Caco-2 (cell line): ENCODE results near the gene MPDU1. TPM values are rescaled to one million over a fixed set of nuclear protein-coding genes. Genes with fewer than 3 reads are reported as not detected.

Experiments used
- BruUV-seq: library from RNA; stranded (reverse); fragments of 400-500 nt; replicated peaks from 2 replicates; lab custom pipeline; 2021; lab: Mats Ljungman, UMichigan
- CTCF ChIA-PET: fragments of 300-600 bp; sonication (Branson Sonifier 250); formaldehyde crosslinking; loops from one replicate; lab custom pipeline; 2022; ENCODE audit warnings: antibody characterized with exemption; lab: Charles Lee
- POLR2A ChIA-PET: fragments of 300-600 bp; sonication (Branson Sonifier 250); formaldehyde crosslinking; loops from one replicate; lab custom pipeline; 2022; ENCODE audit warnings: antibody characterized with exemption; lab: Charles Lee
- DNase-seq, 2 experiments: peaks; one replicate each; pipeline versions ENCODE4 v3.0.0 to v3.0.0-alpha.2; 2020 to 2022
- H3K27me3 ChIP-seq: replicated peaks from 2 replicates; pipeline ENCODE4 v1.6.0; 2011; ENCODE audit warnings: low read length; ENCODE audit not compliant: control insufficient read depth, insufficient read depth
- H3K36me3 ChIP-seq: 2 replicates; pipeline ENCODE4 v1.5.1; 2011; ENCODE audit warnings: low read length; ENCODE audit not compliant: control insufficient read depth, insufficient read depth
- H3K4me1 ChIP-seq: fragments of 250-450 bp; sonication (Bioruptor Pico); 2 replicates; pipeline ENCODE4 v1.5.1; 2020; ENCODE audit warnings: mild to moderate bottlenecking
- H3K4me3 ChIP-seq: 2 replicates; pipeline ENCODE4 v1.5.1; 2011; ENCODE audit warnings: low read depth, mild to moderate bottlenecking, control low read depth, low read length
- H3K9me3 ChIP-seq: fragments of 250-450 bp; sonication (Bioruptor Pico); 2 replicates; pipeline ENCODE4 v1.5.1; 2020; ENCODE audit warnings: mild to moderate bottlenecking, moderate library complexity
- H3K27ac Mint-ChIP-seq: one replicate; pipeline ENCODE4 v1.8.0; 2022; ENCODE audit warnings: mixed read lengths; ENCODE audit not compliant: unreplicated experiment
- H3K27me3 Mint-ChIP-seq: one replicate; pipeline ENCODE4 v1.8.0; 2022; ENCODE audit warnings: mixed read lengths; ENCODE audit not compliant: insufficient read depth, unreplicated experiment
- H3K36me3 Mint-ChIP-seq: one replicate; pipeline ENCODE4 v1.8.0; 2022; ENCODE audit warnings: mild to moderate bottlenecking, mixed read lengths; ENCODE audit not compliant: insufficient read depth, unreplicated experiment
- H3K4me1 Mint-ChIP-seq: one replicate; pipeline ENCODE4 v1.8.0; 2022; ENCODE audit warnings: low read depth, mixed read lengths; ENCODE audit not compliant: unreplicated experiment
- H3K4me3 Mint-ChIP-seq: one replicate; pipeline ENCODE4 v1.8.0; 2022; ENCODE audit warnings: mild to moderate bottlenecking, moderate library complexity, mixed read lengths; ENCODE audit not compliant: unreplicated experiment
- H3K9me3 Mint-ChIP-seq: one replicate; pipeline ENCODE4 v1.8.0; 2022; ENCODE audit warnings: mixed read lengths; ENCODE audit not compliant: unreplicated experiment
- intact Hi-C: fragments of 100-400 bp; cut with micrococcal nuclease; formaldehyde crosslinking; loops from one replicate; pipeline ENCODE4 v1.10.0; 2022; ENCODE audit not compliant: unreplicated experiment
- total RNA-seq: library from RNA; stranded (reverse); gene quantifications from 2 replicates; pipeline ENCODE4 v1.2.3, GENCODE V29; 2022
- TF ChIP-seq, protein P1 (sequence below), 2 experiments: fragments of 200-600 bp in 1 of 2; IDR thresholded peaks; 1 replicate in 1 of 2; 2 replicates in 1 of 2; pipeline versions ENCODE4 v1.5.1 to v1.8.0; 2011 to 2022; ENCODE audit warnings: antibody characterized with exemption in 1 of 2, control low read depth in 1 of 2, inconsistent platforms in 1 of 2, low read depth in 1 of 2, low read length in 1 of 2, mild to moderate bottlenecking in 1 of 2, moderate library complexity in 1 of 2; ENCODE audit not compliant: insufficient read depth in 1 of 2, severe bottlenecking in 1 of 2, unreplicated experiment in 1 of 2

The MPDU1 gene
- total RNA-seq, 1 experiment from 2014 or later = 44.2 TPM

DNA sequence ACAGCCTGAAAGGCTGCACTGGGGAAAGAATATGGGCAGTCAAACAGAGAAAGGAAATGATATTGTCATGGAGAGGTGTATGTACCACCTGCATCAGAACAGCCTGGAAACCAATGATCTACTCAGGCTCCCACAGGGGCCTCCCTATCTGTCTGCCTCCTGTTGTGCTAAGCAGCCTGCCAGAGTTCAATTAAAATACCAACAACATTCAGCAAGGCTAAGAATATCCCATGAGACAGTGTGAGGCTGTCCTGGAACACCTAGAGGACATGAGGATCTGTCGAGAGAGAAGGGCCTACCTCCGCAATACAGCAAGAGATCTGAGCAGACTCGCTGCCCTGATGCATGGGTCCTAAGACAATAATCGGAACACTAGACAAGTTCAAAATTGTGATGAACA, 22.6 kb downstream of the MPDU1 start:
- no peaks in the 10 kb centered on the region for H3K36me3 ChIP-seq
- no peaks in the 10 kb centered on the region for H3K27me3 ChIP-seq
- TF ChIP-seq, protein P1, sequence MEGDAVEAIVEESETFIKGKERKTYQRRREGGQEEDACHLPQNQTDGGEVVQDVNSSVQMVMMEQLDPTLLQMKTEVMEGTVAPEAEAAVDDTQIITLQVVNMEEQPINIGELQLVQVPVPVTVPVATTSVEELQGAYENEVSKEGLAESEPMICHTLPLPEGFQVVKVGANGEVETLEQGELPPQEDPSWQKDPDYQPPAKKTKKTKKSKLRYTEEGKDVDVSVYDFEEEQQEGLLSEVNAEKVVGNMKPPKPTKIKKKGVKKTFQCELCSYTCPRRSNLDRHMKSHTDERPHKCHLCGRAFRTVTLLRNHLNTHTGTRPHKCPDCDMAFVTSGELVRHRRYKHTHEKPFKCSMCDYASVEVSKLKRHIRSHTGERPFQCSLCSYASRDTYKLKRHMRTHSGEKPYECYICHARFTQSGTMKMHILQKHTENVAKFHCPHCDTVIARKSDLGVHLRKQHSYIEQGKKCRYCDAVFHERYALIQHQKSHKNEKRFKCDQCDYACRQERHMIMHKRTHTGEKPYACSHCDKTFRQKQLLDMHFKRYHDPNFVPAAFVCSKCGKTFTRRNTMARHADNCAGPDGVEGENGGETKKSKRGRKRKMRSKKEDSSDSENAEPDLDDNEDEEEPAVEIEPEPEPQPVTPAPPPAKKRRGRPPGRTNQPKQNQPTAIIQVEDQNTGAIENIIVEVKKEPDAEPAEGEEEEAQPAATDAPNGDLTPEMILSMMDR (IDR thresholded peaks at IDR 0.05; ENCODE audit: insufficient read depth in 1 of 2, low read depth in 1 of 2, low read length in 1 of 2, severe bottlenecking in 1 of 2, unreplicated experiment in 1 of 2) = no peak
- H3K4me3 ChIP-seq = no peak overlapping the region
- no peaks in the 10 kb centered on the region for H3K4me1 ChIP-seq
- intact Hi-C loops = no loop called here
- H3K9me3 ChIP-seq = no peaks in the 10 kb centered on the region
- POLR2A ChIA-PET = no interaction called here
- Mint-ChIP-seq H3K36me3 (peaks cover 64% of the 10 kb centered on the region), H3K27me3 (no peaks in the 10 kb centered on the region), H3K9me3 (no peaks in the 10 kb centered on the region), H3K27ac (no peak overlapping the region), H3K4me1 (no peaks in the 10 kb centered on the region), H3K4me3 (no peak overlapping the region)
- no peak for DNase-seq
- no TSS peak for BruUV-seq
- CTCF ChIA-PET = no interaction called here

- no peaks in the 10 kb centered on the region for H3K9me3 ChIP-seq
- TF ChIP-seq, protein P1 (IDR thresholded peaks at IDR 0.05; ENCODE audit: insufficient read depth in 1 of 2, low read depth in 1 of 2, low read length in 1 of 2, severe bottlenecking in 1 of 2, unreplicated experiment in 1 of 2) = no peak
- POLR2A ChIA-PET = no interaction called here
- no peaks in the 10 kb centered on the region for H3K9me3 Mint-ChIP-seq
- BruUV-seq = no TSS peak
- H3K27me3 Mint-ChIP-seq = no peaks in the 10 kb centered on the region
- no peaks in the 10 kb centered on the region for H3K36me3 ChIP-seq
- intact Hi-C loops = no loop called here
- H3K4me3 Mint-ChIP-seq = no peak overlapping the region
- peaks cover 39% of the 10 kb centered on the region for H3K36me3 Mint-ChIP-seq
- H3K4me1 ChIP-seq = no peaks in the 10 kb centered on the region
- H3K27me3 ChIP-seq = no peaks in the 10 kb centered on the region
- peaks cover 20% of the 10 kb centered on the region for H3K4me1 Mint-ChIP-seq
- no peak overlapping the region for H3K27ac Mint-ChIP-seq
- DNase-seq = no peak
- H3K4me3 ChIP-seq = no peak overlapping the region
- CTCF ChIA-PET = no interaction called here
Measured at GRCh38 chr17:7610641-7611040, 27.0 kb downstream of the MPDU1 start.

- H3K27me3 Mint-ChIP-seq = no peaks in the 10 kb centered on the region
- Histone ChIP-seq H3K27me3 (no peaks in the 10 kb centered on the region), H3K9me3 (no peaks in the 10 kb centered on the region), H3K4me1 (no peaks in the 10 kb centered on the region), H3K36me3 (no peaks in the 10 kb centered on the region), H3K4me3 (no peak overlapping the region)
- TF ChIP-seq, protein P1 (IDR thresholded peaks at IDR 0.05; ENCODE audit: insufficient read depth in 1 of 2, low read depth in 1 of 2, low read length in 1 of 2, severe bottlenecking in 1 of 2, unreplicated experiment in 1 of 2) = no peak
- intact Hi-C loops = no loop called here
- DNase-seq = no peak
- H3K4me1 Mint-ChIP-seq = peaks cover 20% of the 10 kb centered on the region
- peaks cover 31% of the 10 kb centered on the region for H3K36me3 Mint-ChIP-seq
- H3K4me3 Mint-ChIP-seq = peak overlapping the region; percentile 98
- no TSS peak for BruUV-seq
- no peaks in the 10 kb centered on the region for H3K9me3 Mint-ChIP-seq
- ChIA-PET CTCF (no interaction called here), POLR2A (no interaction called here)
- peak overlapping the region; percentile 30 for H3K27ac Mint-ChIP-seq
Measured at GRCh38 chr17:7611635-7612293, 28.1 kb downstream of the MPDU1 start.
